Stimulated activated CD8-positive, alpha-beta memory T cell treated with anti-CD3 and anti-CD28 coated beads, Interleukin-7, amount 100 ng/mL, for 4 hours (primary cell): Measurements from ENCODE around the gene MPC1L.
"Not testable (repeated sequence)": the region's sequence is repeated elsewhere in the genome, so short reads cannot be mapped to it uniquely, and the experiment has no call there.

Experiments
- DNase-seq, 2 donors: peaks; one replicate each; pipeline ENCODE4 v3.0.0-alpha.2; 2020; ENCODE audit warnings: low read depth in 2 of 2

The MPC1L gene

DNA sequence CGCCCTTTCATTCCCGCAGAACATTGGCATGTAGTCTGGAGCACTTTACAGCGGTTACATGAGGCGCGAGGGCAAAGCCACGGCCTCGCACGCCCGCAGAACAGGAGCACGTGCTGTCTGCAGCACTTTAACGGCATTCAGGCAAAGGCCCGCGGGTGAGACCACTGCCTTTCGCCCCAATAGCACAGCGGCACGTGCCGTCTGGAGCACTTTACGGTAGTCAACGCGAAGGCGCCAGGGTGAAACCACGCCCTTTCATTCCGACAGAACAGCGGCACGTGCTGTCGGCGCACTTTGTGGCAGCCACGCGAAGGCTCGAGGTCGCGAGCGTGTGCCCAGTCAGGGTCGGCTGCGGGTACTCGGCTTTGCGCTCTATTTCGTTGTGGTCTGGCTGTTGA lies at the start of gene MPC1L:
MPC1L (plus strand) TSS at position 290 of the 398 bp plus-strand sequence. CDS start 138 bp downstream, outside the sequence.
- DNase-seq = no peak

DNA sequence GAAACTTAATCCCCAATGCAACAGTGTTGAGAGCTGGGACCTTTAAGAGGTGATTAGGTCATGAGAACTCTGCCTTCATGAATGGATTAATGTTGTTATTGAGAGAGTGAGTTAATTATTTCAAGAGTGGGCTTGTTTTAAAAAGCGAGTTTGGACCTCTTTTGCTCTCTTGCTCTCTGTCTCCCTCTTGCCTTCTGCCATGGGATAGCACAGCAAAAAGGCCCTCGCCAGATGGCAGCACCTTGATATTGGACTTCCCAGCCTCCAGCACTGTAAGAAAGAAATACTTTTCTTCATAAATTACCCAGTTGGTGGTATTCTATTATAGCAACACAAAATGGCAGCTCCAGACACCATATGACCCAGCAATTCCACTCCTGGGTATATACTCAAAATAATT lies 49.5 kb upstream of the MPC1L start:
- no peak for DNase-seq

DNA sequence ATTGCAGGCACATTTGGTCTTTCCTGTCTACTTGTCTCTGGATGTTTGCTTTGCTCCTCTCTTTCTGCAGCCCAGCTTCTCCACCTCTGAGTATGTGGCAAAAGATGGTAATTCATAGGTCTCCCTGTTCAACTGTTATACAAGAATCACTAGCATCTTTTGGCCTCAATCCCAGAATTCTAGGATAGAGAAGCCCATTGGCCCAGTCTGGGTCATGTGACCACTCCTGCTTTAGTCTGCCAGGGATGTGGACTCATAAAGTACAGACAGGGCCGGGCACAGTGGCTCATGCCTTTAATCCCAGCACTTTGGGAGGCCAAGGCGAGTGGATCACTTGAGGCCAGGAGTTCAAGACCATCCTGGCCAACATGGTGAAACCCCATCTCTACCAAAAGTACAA lies 47.8 kb upstream of the MPC1L start:
- not testable (repeated sequence) for DNase-seq

DNA sequence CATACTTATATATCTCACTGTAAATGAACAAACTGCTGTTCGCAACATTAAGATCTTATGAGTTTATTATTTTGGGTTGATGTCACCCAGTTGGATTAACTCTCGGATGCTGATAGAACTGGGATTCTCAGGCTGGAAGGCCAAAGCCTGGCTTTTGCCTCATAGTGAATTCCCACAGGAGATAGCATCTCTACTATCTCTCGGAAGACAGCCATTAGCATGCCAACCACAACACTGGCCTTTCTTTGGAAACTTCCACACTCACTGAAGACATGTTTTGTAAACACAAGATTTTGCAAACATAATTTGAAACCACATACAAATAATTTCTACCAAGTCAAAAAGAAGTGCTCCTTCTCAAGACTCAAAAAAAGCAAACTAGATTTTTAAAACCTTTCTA lies 46.9 kb upstream of the MPC1L start:
- no peak for DNase-seq

DNA sequence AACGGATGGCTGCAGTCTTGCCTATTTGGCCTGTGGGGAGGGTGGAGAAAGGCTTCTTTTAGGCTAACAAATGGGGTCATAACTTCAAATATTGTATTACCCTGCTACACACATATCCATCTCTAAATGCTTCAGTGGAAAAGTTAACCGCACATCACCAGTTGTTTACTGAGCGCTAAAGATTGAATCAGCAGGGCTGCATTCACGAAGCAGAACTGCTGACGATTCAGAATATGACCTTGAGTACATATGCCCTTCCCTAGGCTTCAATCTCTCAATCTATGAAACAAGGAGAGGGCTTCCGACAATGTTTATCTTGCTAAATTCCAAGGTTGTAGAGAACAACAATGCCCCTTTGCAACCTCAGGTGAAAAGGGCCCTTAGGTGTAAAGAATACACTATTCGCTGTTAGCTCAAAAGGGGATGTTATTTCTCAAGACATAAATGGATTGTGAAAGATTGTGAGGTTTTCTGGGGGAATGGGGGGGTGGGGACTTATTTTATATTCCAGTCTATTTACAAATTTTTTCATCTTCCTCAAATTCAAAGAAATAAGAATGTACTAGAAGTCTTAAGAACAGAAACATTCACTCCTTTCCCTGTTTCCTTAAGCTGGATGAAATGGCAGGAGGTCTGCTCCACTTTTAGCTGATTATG lies 45.1 kb upstream of the MPC1L start:
- DNase-seq = no peak

DNA sequence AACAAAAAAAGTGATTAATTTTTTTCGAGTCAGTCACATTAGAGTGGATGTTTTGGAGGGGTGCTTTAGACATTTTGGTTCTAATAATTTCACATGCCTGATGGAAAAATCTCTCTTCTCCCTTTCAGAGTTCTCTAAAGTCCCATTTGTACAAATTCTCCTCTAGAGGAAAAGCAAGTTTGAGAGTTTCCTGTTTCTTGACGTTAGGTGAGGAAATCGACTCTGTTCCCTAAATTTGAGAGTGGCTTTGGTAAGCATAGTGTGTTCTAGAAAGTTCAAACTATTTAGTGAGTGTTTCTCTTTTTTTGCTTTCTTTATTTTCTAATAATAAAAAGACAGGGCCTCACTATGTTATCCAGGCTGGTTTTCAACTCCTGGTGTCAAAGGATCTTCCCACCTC lies 44.1 kb upstream of the MPC1L start:
- DNase-seq = no peak

DNA sequence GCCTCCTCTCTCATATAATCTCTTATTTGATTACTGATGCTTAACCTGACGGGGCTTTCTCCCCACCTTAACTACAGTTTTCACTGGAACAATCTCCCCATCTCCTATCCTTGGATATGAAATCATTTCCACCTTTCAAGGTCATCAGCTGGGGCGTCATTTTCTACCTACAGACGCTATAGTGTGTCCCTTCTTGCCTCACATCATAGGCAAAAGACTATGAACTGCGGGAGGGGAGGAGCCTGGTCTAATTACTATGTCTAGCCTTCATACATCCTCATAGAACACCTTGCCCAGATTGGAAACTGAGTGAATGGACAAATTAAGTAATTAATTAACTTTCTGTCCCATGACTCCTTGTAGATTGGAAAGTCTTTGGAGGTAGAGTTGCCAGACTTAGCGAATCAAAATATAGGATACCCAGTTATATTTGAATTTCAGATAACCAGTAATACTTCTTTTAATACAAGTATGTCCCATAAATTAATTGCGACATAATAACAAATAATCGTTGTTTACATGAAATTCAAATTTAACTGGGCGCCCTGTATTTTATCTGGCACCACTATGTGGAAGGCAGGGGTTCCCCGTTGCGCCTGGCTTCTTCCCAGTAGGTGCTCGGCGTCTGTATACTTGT lies 43.2 kb upstream of the MPC1L start:
- DNase-seq = no peak

DNA sequence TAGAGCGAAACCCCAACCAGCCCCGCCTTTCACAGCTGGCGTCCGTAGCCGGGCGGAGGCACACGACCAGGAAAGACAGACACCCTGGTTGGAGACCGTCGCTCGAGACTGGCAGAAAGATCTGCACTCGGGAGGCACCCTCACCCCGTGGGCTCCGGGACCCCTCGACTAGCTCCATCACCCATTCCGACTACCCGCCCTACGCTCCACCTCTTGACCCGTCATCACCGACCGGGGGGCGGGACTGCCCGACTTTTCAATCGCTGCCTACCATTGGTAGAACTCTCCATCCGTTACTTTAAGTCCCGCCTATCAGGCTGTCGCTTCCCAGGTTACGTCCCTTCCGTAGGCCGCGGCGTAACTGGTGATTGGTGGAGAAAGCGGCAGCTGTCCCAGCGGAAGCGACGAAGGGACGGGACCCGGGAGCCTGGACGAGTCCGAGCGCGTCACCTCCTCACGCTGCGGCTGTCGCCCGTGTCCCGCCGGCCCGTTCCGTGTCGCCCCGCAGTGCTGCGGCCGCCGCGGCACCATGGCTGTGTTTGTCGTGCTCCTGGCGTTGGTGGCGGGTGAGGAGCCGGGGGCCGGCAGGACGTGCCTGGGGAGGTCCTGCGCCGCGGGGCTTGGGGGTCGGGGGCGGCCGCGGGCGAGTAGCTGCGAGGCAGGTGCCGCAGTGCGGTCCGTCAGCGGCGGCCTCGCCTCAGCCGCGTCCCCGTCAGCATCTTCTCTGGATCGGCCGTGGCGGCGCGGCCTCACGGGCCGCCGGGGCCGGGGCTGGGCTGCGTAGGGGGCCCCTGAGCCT lies 42.5 kb upstream of the MPC1L start, which contains the start of gene ATP6AP2:
ATP6AP2 (plus strand) TSS at position 434 of the 799 bp plus-strand sequence; CDS start at position 530, 96 bp downstream.
- peak; percentile 79 to 85 for DNase-seq

DNA sequence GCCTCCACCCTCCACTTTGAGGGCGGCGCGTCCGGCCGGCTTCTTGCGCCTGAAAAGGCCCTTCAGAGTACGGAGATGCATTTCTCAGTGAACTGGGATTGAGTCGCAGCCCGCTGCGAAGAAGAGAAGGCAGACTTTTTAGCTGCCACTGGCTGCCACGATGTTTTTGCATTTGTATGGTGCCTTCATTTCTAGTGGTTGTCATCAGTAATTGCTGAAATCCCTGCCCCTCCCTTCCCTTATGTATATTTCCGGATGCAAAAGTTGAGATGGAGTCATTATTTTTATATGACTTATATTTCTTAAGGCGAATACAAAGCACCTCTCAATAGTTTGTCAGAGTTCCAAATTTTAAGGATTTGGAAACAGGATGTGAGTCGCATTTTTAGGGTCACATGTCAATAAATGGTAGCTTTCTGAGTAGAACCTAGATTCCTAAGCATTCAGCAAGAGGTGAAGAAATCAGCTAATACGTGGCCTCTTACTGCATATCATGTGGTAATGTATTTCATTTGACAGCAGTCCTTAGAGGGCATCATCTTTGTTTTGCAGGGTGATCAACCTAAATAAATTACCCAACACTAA lies 41.8 kb upstream of the MPC1L start:
- no peak for DNase-seq

DNA sequence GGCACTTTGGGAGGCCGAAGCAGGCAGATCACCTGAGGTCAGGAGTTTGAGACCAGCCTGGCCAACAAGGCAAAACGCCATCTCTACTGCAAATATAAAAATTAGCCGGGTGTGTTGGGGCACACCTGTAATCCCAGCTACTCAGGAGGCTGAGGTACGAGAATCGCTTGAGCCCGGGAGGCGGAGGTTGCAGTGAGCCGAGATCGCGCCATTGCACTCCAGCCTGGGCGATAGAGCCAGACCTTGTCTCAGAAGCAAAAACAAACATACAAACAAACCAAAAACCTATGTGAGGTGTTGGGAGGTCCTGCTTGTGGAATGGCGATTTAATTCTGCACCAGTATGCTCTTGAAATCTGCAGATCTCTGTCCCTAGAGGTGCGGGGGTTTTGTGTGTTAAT lies 41.0 kb upstream of the MPC1L start:
- not testable (repeated sequence) for DNase-seq

DNA sequence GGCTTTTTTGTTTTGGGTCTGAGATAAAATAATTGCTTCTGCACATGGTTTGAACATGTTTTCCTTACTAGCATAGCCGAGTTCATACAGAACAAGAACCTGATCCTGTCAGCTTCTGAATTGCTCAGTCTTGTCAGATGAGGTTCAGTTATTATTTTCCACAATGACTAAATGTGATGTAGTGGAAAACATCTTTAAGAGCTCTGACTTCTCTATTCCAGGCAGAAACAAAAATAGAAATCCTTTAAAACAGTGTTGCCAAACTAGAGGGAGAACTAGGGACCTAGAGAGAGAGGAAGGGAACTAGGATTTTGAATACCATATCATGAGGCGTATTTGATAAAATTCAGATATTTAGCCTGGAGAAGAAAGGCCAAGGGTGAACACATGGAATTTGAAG lies 40.4 kb upstream of the MPC1L start:
- DNase-seq = no peak

DNA sequence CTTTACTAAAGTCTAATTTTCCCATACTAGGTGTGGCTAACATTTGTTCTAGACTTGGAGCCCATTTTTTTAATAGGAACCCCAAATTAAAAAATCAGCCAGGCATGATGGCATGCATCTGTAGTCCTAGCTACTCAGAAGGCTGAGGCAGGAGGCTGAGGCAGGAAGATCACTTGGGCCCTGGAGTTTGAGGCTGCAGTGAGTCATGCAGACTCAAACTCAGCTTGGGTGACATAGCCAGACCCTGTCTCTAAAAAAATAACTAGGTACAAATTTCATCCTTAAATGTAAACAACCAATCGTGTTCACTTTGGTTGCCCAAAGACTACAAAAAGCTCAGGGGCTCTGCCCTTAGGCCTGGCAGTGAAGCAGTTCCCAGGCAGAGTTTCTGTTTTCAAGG lies 35.6 kb upstream of the MPC1L start:
- DNase-seq = not testable (repeated sequence)

DNA sequence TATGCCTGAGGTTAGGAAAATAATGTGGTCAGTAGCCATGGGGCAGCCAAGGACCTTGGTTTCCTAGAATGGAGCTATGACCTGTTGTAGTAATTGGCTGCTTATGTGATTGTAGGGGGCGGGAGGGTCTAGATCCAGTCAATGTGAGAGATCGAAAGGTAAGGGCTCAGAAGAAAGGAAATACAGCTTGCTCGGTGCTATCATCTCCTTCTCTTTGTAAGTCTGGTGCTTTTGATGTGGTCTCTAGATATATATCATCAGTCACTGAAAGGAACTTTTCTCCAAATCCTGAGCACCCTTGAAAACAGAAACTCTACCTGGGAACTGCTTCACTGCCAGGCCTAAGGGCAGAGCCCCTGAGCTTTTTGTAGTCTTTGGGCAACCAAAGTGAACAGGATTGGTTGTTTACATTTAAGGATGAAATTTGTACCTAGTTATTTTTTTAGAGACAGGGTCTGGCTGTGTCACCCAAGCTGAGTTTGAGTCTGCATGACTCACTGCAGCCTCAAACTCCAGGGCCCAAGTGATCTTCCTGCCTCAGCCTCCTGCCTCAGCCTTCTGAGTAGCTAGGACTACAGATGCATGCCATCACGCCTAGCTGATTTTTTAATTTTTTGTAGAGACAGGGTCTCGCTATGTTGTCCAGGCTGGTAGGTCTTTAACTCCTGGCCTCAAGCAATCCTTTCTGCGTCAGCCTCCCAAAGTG lies 33.5 kb upstream of the MPC1L start:
- not testable (repeated sequence) for DNase-seq

DNA sequence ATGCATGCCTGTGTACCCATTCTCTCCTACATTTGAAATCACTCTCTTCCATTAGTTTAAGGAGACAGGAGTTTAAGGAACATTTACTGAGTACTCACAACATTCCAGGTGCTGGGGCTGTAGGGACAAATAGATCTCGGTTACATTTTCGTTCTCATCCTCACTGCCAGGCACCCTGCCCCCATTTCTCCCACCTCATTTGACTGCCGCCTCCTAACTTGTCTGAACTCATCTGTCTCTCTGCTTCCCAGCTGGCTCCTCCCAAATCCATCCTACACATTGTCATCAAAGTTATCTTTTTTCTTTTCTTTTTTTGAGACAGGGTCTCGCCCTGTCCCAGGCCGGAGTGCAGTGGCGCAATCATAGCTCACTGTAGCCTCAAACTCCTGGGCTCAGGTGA lies 19.8 kb upstream of the MPC1L start:
- no peak for DNase-seq

DNA sequence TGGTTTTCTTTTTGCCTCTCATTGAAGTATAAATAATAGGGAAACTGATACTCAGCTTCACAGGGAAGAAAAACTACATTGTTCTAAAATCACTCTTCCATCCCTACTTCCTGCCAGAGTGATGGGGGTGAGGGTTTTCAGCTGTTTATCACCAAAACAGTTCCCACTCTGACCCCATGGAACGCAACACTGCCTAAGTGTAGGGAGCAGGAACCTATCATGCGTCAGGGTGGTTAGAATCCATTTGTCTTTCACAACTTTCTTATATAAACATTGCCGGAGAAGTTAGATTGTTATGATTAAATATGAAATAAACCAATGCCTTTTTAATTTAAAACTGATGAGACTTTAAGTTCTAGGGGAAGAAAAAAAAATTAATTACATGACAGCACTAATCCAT lies 15.8 kb upstream of the MPC1L start:
- no peak for DNase-seq

DNA sequence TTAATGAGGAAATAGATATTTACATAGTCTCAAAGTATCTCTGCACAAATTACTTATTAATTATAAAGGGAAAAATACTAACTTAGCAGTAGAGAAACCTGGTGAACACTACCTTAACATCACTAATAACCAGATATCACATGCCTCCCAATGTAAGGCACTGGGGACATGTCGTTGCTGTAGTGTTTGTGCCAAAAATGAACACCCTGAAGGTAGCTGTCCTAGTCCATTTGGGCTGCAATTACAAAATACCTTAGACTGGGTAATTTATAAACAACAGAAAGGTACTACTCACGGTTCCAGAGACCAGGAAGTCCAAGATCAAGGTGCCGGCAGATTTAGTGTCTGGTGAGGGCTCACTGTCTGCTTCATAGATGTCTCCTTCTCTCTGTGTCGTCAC lies 10.7 kb upstream of the MPC1L start:
- DNase-seq = no peak

DNA sequence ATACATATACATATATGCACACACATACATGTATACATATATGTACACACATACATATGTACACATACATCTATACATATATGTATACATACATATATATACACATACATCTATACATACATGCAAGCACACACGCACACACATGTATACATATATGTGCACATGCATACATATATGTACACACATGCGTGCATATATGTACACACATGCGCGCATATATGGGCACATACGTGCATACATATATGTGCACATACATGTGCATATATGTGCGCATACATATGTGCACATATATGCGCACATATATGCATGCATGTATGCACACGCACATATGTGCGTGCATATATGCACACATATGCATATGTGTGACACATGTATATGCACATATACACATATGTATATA lies 7.3 kb upstream of the MPC1L start:
- no peak for DNase-seq

DNA sequence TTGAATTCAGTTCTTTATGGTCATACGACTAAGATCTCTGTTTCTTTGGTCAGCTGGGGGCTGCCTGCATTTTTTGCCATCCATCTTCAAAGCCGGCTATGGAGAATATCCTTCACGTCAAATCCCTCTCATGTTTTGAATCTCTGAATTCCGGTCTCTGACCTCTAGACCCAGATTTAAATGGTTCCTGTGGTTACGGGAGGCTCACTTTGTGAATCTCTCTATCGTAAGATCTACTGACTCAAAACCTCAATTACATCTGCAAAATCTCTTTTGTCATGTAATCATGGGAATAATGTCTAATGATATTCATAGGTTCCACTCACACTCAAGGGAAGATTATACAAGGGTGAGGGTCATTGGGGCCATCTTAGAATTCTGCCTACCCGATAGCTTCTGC lies 5.7 kb upstream of the MPC1L start:
- DNase-seq = no peak

DNA sequence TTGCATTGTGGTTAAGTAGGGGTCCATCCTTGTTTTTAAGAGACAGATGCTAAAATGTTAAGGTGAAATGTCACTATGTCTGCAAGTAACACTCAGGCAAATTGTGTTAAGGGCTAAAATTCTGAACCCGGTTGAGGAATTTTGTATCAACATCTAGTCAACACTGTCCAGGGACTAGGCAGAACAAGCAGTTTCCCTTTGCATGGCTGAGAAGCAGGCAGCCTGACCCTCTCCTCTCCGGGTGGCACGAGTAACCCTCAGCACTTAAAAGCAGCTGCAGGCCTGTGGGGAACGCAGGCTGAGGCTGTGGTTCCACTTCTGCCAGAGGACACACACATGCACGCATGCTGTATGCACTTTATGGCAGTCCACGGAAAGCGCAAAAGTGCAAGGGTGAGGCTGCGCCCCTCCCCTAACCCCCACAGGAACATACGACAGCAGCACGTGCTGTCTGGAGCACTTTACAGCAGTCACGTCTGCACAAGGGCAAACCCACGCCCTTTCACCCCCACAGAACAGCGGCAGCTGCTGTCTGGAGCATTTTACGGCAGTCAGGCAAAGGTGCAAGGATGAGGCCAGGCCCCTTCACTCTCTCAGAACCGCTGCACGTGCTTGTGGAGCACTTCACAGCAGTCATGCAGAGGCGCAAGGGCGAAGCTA lies 619 bp upstream of the MPC1L start:
- no peak for DNase-seq

DNA sequence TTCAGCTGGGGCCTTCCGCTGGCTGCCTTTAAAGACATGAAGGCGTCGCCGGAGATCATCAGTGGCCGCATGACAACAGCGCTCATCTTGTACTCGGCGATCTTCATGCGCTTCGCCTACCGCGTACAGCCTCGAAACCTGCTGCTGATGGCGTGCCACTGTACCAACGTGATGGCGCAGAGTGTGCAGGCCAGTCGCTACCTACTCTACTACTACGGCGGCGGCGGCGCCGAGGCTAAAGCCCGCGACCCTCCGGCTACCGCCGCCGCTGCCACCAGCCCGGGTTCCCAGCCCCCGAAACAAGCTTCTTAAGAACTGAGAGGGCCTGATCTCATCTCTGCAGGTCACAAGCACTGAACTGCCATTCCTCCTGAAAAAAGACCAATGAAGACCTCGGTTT lies 437 bp downstream of the MPC1L start:
- no peak for DNase-seq

DNA sequence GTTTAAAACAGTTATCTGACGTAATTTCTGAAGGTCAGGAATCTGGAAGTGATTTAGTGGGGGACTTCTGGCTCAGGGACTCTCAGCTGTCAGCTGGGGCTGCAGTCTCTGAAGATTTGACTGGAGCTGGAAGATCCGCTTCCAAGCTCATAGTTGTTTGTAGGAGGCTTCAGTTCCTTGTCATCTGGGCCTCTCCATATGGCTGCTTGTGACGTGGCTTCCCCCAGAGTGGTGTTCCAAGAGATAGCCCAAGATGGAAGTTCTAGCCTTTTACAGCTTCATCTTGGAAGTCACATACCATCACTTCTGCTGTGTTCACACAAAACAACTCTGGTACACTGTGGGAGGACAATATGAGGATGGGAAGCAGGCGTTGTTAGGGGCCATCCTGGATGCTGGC lies 2.1 kb downstream of the MPC1L start:
- DNase-seq = no peak
